ENCODE data around the gene ABCC6. TPM values are rescaled to one million over a fixed set of nuclear protein-coding genes. Genes with fewer than 3 reads are reported as not detected.

Gene ABCC6
- total RNA-seq, 1 experiment from 2014 or later: 2.7 TPM

DNA sequence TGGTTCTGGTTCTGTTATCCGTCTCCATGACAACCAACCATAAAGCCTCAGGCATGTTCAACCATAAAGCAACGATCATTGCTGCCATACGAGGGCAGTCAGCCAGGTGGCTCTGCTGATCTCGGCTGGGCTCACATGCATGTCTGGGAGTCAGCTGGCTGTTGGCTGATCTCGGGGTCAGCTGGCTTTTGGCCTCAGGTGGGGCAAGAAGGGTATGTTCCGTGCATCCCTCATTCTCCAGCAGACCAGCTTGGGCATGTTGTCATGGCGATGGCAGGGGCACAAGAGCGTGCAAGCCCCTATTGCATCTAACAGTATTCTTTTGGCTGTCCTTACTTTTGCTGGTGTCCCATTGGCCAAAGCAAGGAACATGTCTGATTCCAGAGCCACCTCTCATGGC is 86.2 kb downstream of the ABCC6 start:
- no peaks in the 10 kb centered on the region for H4K20me1 ChIP-seq (ENCODE audit: insufficient read depth)
- H3K79me2 ChIP-seq (ENCODE audit: insufficient read depth, low read length): no peaks in the 10 kb centered on the region
- no peak overlapping the region for H3K4me3 ChIP-seq (replicated peaks in 1 of 2; ENCODE audit: low read depth in 1 of 2, low read length in 2 of 2)
- ChIA-PET CTCF (no interaction called here), POLR2A (no interaction called here), RAD21 (ENCODE audit: low non-redundant PET in 1 of 2, low total read pairs in 2 of 2, uncharacterized antibody in 2 of 2, unreplicated experiment in 2 of 2) (no interaction called here)
- intact Hi-C loops (cut with micrococcal nuclease): no loop called here
- DNase-seq (ENCODE audit: low read depth, low spot score): no peak
- no peaks in the 10 kb centered on the region for H3K4me1 ChIP-seq (ENCODE audit: control insufficient read depth in 1 of 2, insufficient read depth in 2 of 2, low read length in 2 of 2)
- TF ChIP-seq, protein P1, sequence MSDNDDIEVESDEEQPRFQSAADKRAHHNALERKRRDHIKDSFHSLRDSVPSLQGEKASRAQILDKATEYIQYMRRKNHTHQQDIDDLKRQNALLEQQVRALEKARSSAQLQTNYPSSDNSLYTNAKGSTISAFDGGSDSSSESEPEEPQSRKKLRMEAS (IDR thresholded peaks at IDR 0.05): no peak
- TF ChIP-seq POLR2AphosphoS5 (IDR thresholded peaks at IDR 0.05; ENCODE audit: low read depth, low read length) (no peak), SIN3A (IDR thresholded peaks at IDR 0.05; ENCODE audit: low read depth) (no peak), SRF (IDR thresholded peaks at IDR 0.05; ENCODE audit: low read depth) (no peak), POLR2A (IDR thresholded peaks at IDR 0.05; ENCODE audit: borderline replicate concordance, extremely low read depth, insufficient read depth, insufficient read length) (no peak), ZNF274 (IDR thresholded peaks at IDR 0.05; ENCODE audit: low read depth, low read length) (no peak), SP1 (IDR thresholded peaks at IDR 0.05; ENCODE audit: low read depth) (no peak), EGR1 (IDR thresholded peaks at IDR 0.05; ENCODE audit: low read depth) (no peak), RAD21 (IDR thresholded peaks at IDR 0.05; ENCODE audit: low read depth) (no peak), FOSL1 (IDR thresholded peaks at IDR 0.05; ENCODE audit: low read depth) (no peak), ZFX (IDR thresholded peaks at IDR 0.05) (no peak)
- TF ChIP-seq, protein P2, sequence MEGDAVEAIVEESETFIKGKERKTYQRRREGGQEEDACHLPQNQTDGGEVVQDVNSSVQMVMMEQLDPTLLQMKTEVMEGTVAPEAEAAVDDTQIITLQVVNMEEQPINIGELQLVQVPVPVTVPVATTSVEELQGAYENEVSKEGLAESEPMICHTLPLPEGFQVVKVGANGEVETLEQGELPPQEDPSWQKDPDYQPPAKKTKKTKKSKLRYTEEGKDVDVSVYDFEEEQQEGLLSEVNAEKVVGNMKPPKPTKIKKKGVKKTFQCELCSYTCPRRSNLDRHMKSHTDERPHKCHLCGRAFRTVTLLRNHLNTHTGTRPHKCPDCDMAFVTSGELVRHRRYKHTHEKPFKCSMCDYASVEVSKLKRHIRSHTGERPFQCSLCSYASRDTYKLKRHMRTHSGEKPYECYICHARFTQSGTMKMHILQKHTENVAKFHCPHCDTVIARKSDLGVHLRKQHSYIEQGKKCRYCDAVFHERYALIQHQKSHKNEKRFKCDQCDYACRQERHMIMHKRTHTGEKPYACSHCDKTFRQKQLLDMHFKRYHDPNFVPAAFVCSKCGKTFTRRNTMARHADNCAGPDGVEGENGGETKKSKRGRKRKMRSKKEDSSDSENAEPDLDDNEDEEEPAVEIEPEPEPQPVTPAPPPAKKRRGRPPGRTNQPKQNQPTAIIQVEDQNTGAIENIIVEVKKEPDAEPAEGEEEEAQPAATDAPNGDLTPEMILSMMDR (IDR thresholded peaks at IDR 0.05 in 2 of 3, conservative IDR thresholded peaks at IDR 0.05 in 1 of 3; ENCODE audit: borderline replicate concordance in 1 of 3, insufficient read depth in 1 of 3, low read depth in 2 of 3, low read length in 2 of 3): no peak
- TF ChIP-seq, protein P3, sequence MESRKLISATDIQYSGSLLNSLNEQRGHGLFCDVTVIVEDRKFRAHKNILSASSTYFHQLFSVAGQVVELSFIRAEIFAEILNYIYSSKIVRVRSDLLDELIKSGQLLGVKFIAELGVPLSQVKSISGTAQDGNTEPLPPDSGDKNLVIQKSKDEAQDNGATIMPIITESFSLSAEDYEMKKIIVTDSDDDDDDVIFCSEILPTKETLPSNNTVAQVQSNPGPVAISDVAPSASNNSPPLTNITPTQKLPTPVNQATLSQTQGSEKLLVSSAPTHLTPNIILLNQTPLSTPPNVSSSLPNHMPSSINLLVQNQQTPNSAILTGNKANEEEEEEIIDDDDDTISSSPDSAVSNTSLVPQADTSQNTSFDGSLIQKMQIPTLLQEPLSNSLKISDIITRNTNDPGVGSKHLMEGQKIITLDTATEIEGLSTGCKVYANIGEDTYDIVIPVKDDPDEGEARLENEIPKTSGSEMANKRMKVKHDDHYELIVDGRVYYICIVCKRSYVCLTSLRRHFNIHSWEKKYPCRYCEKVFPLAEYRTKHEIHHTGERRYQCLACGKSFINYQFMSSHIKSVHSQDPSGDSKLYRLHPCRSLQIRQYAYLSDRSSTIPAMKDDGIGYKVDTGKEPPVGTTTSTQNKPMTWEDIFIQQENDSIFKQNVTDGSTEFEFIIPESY (IDR thresholded peaks at IDR 0.05; ENCODE audit: extremely low read depth, insufficient replicate concordance, low read length): no peak
- H3K9me3 ChIP-seq (ENCODE audit: control insufficient read depth in 1 of 2, insufficient read depth in 1 of 2, low read depth in 1 of 2, low read length in 2 of 2): no peaks in the 10 kb centered on the region
- H3K4me2 ChIP-seq (ENCODE audit: low read length): no peak overlapping the region
- H2AFZ ChIP-seq (ENCODE audit: low read depth, low read length, poor library complexity, severe bottlenecking): no peak overlapping the region
- no peak overlapping the region for H3K27ac ChIP-seq (ENCODE audit: low read depth, low read length)
- H3K9ac ChIP-seq (ENCODE audit: low read length): no peak overlapping the region
- BruUV-seq (replicated peaks): no TSS peak
- no peak for ATAC-seq
- H3K27me3 ChIP-seq (ENCODE audit: insufficient read depth, low read length): no peaks in the 10 kb centered on the region
- peaks cover 40 to 56% of the 10 kb centered on the region in 2 experiments for H3K36me3 ChIP-seq (ENCODE audit: control insufficient read depth in 1 of 2, insufficient read depth in 2 of 2, low read length in 2 of 2)
- no peaks in the 10 kb centered on the region for H3K9me2 ChIP-seq (ENCODE audit: insufficient read depth)

Data from HCT116 (cell line).